OCI-LY3 (cell line): Measurements from ENCODE around the gene SIVA1.

Experiments used
- EZH2phosphoT487 ChIP-seq: fragments of 200-600 bp; shearing (Covaris generic); IDR thresholded peaks from 2 replicates; pipeline ENCODE4 v1.6.1; 2018; ENCODE audit warnings: antibody characterized with exemption, mixed run types, low read depth
- TF ChIP-seq, protein P1 (sequence below): fragments of 200-600, 300-600 bp; sonication (generic); IDR thresholded peaks from 2 replicates; pipeline ENCODE4 v1.5.1; 2014; ENCODE audit warnings: antibody characterized with exemption, low read length, low read depth

DNA sequence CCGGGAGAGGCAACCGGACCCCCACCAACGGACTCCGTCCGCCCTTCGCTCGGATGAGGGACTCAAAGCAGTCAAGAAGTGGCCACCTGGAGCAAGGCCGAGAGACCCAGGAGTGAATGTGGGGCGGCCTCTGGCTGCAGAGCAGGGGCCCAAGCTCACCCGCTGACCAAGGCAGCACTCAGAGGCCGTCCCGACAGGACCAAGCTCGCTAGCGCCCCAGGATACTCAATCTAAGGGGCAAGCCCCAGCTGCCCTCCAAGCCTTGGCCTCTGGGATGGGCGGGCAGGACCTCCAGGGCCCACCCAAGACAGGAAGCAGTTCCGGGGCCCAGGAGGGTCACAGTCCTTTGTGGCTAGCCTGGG lies 41.7 kb downstream of the SIVA1 start:
- TF ChIP-seq, protein P1, sequence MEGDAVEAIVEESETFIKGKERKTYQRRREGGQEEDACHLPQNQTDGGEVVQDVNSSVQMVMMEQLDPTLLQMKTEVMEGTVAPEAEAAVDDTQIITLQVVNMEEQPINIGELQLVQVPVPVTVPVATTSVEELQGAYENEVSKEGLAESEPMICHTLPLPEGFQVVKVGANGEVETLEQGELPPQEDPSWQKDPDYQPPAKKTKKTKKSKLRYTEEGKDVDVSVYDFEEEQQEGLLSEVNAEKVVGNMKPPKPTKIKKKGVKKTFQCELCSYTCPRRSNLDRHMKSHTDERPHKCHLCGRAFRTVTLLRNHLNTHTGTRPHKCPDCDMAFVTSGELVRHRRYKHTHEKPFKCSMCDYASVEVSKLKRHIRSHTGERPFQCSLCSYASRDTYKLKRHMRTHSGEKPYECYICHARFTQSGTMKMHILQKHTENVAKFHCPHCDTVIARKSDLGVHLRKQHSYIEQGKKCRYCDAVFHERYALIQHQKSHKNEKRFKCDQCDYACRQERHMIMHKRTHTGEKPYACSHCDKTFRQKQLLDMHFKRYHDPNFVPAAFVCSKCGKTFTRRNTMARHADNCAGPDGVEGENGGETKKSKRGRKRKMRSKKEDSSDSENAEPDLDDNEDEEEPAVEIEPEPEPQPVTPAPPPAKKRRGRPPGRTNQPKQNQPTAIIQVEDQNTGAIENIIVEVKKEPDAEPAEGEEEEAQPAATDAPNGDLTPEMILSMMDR: no peak
- no peak for TF ChIP-seq EZH2phosphoT487
